Type B pancreatic cell (in vitro differentiated cells): ENCODE data around the gene CTNNA3. TPM values are rescaled to one million over a fixed set of nuclear protein-coding genes. Genes with fewer than 3 reads are reported as not detected.

Source experiments
- DNase-seq: peaks from one replicate; pipeline ENCODE4 v3.0.0; 2021; ENCODE audit warnings: mixed read lengths; ENCODE audit not compliant: unreplicated experiment; ENCODE audit errors: extremely low spot score
- H3K27ac Mint-ChIP-seq: 2 replicates; pipeline ENCODE4 v1.8.0; 2021; ENCODE audit warnings: mild to moderate bottlenecking, mixed read lengths
- H3K27me3 Mint-ChIP-seq: 2 replicates; pipeline ENCODE4 v1.8.0; 2021; ENCODE audit warnings: mixed read lengths
- H3K36me3 Mint-ChIP-seq: 2 replicates; pipeline ENCODE4 v1.8.0; 2021; ENCODE audit warnings: mixed read lengths
- H3K4me1 Mint-ChIP-seq: one replicate; pipeline ENCODE4 v1.8.0; 2021; ENCODE audit warnings: mixed read lengths; ENCODE audit not compliant: unreplicated experiment
- H3K4me3 Mint-ChIP-seq: 2 replicates; pipeline ENCODE4 v1.8.0; 2021; ENCODE audit warnings: mild to moderate bottlenecking, mixed read lengths
- H3K9me3 Mint-ChIP-seq: 2 replicates; pipeline ENCODE4 v1.8.0; 2021; ENCODE audit warnings: mixed read lengths
- total RNA-seq: library from RNA; stranded (reverse); gene quantifications from 2 replicates; pipeline ENCODE4 v1.2.1, GENCODE V29; 2021; ENCODE audit warnings: low replicate concordance
- TF ChIP-seq, protein P1 (sequence below): fragments of 200-600 bp; sonication (generic); conservative IDR thresholded peaks from 2 replicates; pipeline ENCODE4 v1.5.0; 2021; ENCODE audit warnings: antibody characterized with exemption, mild to moderate bottlenecking

The CTNNA3 gene
- total RNA-seq, 1 donor from 2014 or later = 2.6 TPM

DNA sequence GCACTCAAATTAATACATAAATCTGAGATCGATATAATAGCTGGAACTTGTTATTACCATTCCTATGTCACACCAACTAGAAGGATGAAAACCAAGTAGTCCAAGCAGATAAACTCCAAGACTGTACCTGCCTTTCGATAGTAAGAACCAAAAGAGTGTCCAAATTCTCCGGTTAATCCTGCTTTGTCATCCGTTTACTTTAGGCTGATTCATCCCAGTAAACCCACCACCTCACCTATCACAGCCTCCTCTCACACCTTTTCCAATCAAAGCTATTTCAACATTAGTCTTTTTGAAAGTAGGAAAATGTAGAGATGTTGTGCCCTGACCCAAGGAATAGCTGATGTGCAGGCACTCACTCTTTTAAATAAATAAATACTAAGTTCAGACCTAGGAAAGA is 177.2 kb downstream of the CTNNA3 start:
- no peaks in the 10 kb centered on the region for H3K9me3 Mint-ChIP-seq
- H3K27me3 Mint-ChIP-seq = peaks cover 3% of the 10 kb centered on the region
- H3K36me3 Mint-ChIP-seq = no peaks in the 10 kb centered on the region
- no peak overlapping the region for H3K4me3 Mint-ChIP-seq
- DNase-seq = no peak
- H3K27ac Mint-ChIP-seq = no peak overlapping the region
- TF ChIP-seq, protein P1, sequence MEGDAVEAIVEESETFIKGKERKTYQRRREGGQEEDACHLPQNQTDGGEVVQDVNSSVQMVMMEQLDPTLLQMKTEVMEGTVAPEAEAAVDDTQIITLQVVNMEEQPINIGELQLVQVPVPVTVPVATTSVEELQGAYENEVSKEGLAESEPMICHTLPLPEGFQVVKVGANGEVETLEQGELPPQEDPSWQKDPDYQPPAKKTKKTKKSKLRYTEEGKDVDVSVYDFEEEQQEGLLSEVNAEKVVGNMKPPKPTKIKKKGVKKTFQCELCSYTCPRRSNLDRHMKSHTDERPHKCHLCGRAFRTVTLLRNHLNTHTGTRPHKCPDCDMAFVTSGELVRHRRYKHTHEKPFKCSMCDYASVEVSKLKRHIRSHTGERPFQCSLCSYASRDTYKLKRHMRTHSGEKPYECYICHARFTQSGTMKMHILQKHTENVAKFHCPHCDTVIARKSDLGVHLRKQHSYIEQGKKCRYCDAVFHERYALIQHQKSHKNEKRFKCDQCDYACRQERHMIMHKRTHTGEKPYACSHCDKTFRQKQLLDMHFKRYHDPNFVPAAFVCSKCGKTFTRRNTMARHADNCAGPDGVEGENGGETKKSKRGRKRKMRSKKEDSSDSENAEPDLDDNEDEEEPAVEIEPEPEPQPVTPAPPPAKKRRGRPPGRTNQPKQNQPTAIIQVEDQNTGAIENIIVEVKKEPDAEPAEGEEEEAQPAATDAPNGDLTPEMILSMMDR = no peak
- H3K4me1 Mint-ChIP-seq = no peaks in the 10 kb centered on the region

DNA sequence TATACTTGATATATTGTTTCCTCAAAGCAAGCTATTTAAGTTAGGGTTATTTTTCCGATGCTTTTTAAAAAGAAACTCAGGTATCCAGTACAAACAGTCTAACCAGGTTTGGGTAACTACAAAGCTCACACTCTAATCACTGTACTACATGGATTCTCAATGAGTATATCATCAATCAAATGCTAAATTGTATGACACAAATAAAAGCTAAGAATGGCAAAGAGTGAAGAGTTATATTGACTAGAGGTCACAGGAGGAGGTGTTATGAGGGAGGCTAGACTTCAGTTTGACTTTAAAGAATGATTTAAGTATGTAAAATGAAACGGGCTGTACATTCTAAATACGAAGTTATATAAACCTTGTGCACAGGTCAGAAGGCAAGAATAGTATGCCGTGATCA is 178.0 kb downstream of the CTNNA3 start:
- TF ChIP-seq, protein P1 = no peak
- H3K4me1 Mint-ChIP-seq = no peaks in the 10 kb centered on the region
- no peak overlapping the region for H3K4me3 Mint-ChIP-seq
- H3K27ac Mint-ChIP-seq = no peak overlapping the region
- no peaks in the 10 kb centered on the region for H3K9me3 Mint-ChIP-seq
- no peak for DNase-seq
- no peaks in the 10 kb centered on the region for H3K36me3 Mint-ChIP-seq
- peaks cover 3% of the 10 kb centered on the region for H3K27me3 Mint-ChIP-seq

DNA sequence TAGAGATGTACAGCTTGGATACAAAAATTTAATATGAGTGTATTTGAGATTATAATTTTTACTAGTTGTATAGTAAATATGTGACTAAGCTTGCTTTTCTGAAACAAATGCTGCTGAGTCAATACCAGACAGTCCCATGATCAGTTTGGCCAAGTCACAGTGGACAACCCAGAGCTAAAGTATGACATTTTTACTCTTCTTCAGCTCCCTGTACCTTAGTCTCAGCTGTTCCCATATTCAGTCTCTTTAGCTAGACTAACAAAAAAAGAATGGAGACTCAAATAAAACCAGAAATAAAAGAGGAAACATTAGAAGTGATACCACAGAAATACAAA is 189.3 kb downstream of the CTNNA3 start:
- Mint-ChIP-seq H3K4me1 (peaks cover 4% of the 10 kb centered on the region), H3K9me3 (peaks cover under 1% of the 10 kb centered on the region), H3K27me3 (no peaks in the 10 kb centered on the region), H3K27ac (no peak overlapping the region), H3K4me3 (no peak overlapping the region), H3K36me3 (no peaks in the 10 kb centered on the region)
- no peak for DNase-seq
- TF ChIP-seq, protein P1 = no peak

DNA sequence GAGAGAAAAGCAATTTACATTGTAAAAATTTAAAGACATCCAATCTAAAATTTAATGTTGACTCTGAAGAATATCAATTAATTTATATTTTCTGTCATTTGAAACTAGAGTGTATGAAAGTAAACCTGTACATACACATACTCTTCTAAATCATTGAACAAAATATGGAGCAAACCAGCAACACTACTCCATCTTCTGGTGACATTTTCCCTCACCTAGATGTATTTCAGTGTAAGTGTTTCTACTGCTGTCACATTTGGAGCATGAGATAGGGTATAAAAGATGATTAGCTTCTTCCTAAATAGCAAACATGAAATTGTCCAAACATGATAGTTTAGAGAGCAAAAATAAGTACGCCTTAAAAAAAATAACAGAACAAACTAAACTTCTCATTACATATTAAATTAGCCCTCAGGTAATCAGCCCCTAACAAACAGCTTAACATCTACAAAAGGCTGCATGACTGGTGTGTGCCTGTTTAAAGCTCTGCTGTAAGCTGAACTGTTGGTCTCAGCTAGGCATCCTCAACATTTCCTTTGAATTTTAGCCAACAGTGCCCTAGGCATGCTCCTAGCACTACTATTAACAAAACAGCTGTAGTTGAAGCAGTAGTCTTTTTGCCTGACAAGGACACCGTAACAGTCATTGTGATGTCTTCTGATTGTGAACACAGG is 189.8 kb downstream of the CTNNA3 start:
- Mint-ChIP-seq H3K27ac (no peak overlapping the region), H3K27me3 (no peaks in the 10 kb centered on the region), H3K36me3 (no peaks in the 10 kb centered on the region), H3K4me1 (peaks cover 4% of the 10 kb centered on the region), H3K4me3 (no peak overlapping the region), H3K9me3 (peaks cover 5% of the 10 kb centered on the region)
- DNase-seq = no peak
- TF ChIP-seq, protein P1 = no peak

DNA sequence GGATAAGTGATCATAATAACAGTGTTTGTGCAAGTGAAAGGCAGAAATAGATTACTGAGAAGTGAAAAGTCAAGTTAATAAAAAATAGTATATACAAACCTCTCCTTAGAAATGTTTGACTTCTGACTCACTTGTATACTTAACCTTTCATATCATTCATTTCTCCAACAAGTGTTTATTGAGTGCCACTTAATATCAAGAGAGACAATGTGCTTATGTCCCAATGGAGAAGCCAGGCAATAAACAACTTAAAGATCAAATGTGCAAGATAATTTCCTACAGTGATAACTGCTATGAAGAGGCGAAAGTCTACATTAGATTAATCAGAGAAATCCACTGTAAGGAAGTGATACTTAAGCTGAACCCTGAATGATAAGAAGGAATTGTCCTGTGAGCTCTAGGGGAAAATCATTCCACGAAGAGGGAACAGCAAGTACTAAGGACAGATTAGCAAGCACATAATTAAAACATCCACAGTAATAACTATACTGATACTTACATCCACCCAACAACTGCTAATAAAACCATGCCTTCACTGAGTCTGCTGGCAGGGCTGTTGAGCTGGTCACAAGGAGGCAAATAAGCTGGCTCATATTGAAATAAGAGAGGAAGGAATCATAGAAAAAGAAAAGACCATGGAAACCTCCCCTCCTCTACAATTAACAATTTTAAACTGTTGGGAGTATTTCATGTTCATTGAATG is 203.5 kb downstream of the CTNNA3 start:
- no peaks in the 10 kb centered on the region for H3K36me3 Mint-ChIP-seq
- H3K4me3 Mint-ChIP-seq = peak overlapping the region; percentile 21
- TF ChIP-seq, protein P1 = no peak
- H3K9me3 Mint-ChIP-seq = peaks cover 6% of the 10 kb centered on the region
- H3K27me3 Mint-ChIP-seq = no peaks in the 10 kb centered on the region
- no peak for DNase-seq
- peaks cover 18% of the 10 kb centered on the region for H3K4me1 Mint-ChIP-seq
- H3K27ac Mint-ChIP-seq = peak overlapping the region; percentile 70
